Astrocyte of the spinal cord (primary cell): ENCODE data around the gene KCNQ1OT1.

ENCODE experiments used
- DNase-seq: peaks from one replicate; pipeline ENCODE4 v3.0.0; 2011; ENCODE audit warnings: low read depth, low spot score
- H3K4me3 ChIP-seq: 2 replicates; pipeline ENCODE4 v1.5.1; 2011; ENCODE audit warnings: low read depth, mild to moderate bottlenecking, low read length, moderate library complexity
- CTCF ChIP-seq: IDR thresholded peaks from 2 replicates; pipeline ENCODE4 v1.5.1; 2012; ENCODE audit warnings: low read depth, mild to moderate bottlenecking, low read length, inconsistent platforms
- in situ Hi-C: cut with HindIII; loops from 2 replicates; pipeline ENCODE4 v1.10.0; 2017; ENCODE audit warnings: low sequenced_read_pairs

KCNQ1OT1 gene

GRCh38 chr11:2690596-2691354 is 9.0 kb downstream of the KCNQ1OT1 start:
- no peak overlapping the region for H3K4me3 ChIP-seq
- in situ Hi-C loops, result no loop called here
- no peak for DNase-seq
- no peak for TF ChIP-seq CTCF

DNA sequence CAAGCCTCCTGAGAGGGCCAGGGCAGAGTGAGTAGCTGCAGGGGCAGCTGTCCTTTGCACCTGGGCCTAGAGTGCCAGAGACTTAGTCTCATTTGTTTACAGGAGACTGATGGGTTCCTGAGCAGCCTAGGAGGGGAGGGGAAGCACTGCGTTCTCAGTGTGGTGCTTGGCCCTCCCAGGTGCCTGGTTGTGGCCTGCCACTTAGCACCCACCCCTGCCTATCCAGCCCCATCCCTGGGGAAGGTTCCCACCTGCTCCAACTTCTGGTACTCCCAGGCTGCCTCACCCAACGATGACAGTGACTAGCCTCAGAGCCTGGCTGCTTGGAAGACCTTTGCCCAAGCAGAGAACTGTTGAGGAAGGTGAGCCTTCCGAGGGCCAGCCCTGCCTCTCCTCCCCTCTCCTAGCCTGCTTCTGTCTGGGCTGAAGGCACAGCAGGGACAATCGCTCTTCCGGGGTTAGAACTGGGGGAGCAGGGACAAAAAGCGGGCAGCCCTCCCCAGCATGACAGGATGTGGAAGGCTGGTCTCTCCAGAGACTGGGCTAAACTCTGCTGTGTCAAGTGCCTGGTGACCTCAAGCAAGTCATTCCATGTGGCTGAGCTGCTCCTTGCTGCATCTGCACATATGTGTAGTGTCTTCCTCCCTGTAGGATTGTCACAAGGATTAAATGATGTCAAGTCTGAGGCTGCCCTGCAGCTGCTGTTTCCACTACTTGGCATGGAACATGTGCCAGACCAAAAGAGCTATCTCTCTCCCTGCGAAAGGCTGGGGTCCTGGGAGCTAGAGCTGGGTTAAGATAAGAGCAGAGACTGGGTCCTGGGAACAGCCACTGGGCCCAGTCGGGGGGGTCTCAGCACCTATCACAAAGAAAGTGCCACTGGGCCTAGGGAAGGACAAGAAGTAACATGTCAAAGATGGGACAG is 9.9 kb downstream of the KCNQ1OT1 start:
- no peak overlapping the region for H3K4me3 ChIP-seq
- DNase-seq, result no peak
- no peak for TF ChIP-seq CTCF
- in situ Hi-C loops, result no loop called here

GRCh38 chr11:2688381-2689231 is 11.2 kb downstream of the KCNQ1OT1 start:
- no peak overlapping the region for H3K4me3 ChIP-seq
- in situ Hi-C loops, result no loop called here
- no peak for DNase-seq
- no peak for TF ChIP-seq CTCF

DNA sequence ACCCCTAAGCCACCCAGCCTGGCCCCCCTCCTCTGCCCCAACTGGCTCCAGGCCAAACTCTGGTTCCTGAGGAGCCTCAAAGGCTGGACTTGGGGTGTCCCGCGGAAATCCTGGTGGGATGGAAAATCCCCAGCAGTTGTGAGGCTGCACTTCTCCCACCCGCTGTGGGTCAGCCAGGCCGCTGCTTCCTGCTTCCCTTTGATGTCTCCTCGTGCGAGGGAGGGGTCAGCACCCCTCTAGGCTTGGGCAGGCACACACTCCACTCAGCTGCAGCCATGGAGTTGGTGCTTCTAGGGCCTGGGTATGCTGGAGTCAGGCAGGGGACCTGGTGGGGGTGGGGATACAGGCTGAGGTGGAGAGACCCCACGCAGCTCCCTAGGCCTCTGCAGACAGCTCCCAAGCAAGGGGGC is 12.0 kb downstream of the KCNQ1OT1 start:
- no peak for DNase-seq
- TF ChIP-seq CTCF, result no peak
- no peak overlapping the region for H3K4me3 ChIP-seq
- in situ Hi-C loops, result no loop called here

DNA sequence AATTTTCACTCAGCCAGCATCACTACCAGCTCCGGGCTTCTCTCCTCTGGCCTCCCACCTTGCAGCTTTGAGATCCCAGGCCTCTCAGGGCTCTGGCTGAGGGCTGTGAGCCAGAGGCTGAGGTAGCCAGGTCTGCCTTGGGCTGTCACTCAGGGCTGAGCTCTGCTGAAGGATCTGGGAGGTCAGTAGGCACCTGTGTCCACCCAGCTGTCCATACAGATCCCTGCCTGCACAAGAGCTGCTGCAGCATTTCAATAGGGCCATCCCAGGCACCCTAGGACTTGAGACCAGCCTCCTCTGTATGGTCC is 12.6 kb downstream of the KCNQ1OT1 start:
- in situ Hi-C loops, result no loop called here
- DNase-seq, result no peak
- TF ChIP-seq CTCF, result no peak

DNA sequence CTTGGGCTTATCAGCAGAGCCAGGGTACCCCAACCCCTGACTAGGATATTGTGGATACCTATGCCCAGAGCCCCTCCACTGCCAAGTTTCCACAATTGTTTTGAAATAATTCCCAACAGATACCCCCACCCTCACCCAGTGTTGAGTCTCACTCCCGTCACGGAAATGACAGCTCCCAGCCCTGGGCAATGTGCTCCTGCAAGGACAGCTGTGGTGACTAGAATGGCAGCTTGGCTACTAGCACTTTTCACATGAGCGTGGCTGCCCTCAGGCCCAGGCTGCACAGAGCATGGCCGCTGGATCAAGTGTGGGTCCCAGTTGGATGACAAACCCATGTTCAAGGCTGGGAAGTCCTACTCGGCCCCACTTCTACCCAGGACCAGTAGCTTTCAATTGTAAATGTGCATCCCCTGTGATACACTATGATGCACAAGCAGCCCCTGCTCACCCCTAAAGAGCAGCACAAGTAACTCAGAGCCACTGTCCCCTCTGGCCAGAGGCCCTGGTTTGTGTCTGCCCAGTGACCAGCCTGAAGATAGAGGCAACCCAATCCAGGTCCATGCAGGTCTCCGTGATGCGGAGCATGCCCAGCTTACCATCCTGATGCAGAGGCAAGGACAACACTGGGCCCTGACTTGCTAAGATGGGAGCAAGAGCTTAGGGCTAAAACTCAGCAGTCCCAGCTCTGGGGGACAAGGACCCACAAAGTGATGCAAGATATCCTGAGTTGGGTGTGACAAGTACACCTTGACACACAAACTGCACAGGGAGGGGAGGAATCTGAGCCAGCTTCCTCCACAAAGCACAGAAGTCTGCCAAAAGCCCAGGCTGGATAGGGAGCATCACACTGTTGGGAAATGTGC is 13.2 kb downstream of the KCNQ1OT1 start:
- in situ Hi-C loops, result no loop called here
- no peak for DNase-seq
- no peak for TF ChIP-seq CTCF
- H3K4me3 ChIP-seq, result no peak overlapping the region

More for the DNA sequence above, 12.6 kb downstream of the KCNQ1OT1 start:
- H3K4me3 ChIP-seq, result no peak overlapping the region
